Neuronal stem cell (in vitro differentiated cells): ENCODE results near the gene NTRK3. TPM values are rescaled to one million over a fixed set of nuclear protein-coding genes. Genes with fewer than 3 reads are reported as not detected.

Experiments used
- DNase-seq: peaks from one replicate; pipeline ENCODE4 v3.0.0-alpha.2; 2013; ENCODE audit warnings: low spot score
- H2AFZ ChIP-seq: one replicate; pipeline ENCODE4 v1.6.1; 2013; ENCODE audit warnings: mild to moderate bottlenecking, low read length, inconsistent platforms
- H2AK5ac ChIP-seq: 2 replicates; pipeline ENCODE4 v1.6.1; 2013; ENCODE audit warnings: low read depth, mild to moderate bottlenecking, inconsistent platforms, low read length, moderate library complexity, mixed read lengths
- H2BK120ac ChIP-seq: 2 replicates; pipeline ENCODE4 v1.6.1; 2013; ENCODE audit warnings: low read depth, mild to moderate bottlenecking, inconsistent platforms, low read length, moderate library complexity, mixed read lengths
- H2BK12ac ChIP-seq: one replicate; pipeline ENCODE4 v1.6.1; 2013; ENCODE audit warnings: low read length, inconsistent platforms
- H2BK15ac ChIP-seq: 2 replicates; pipeline ENCODE4 v1.6.1; 2013; ENCODE audit warnings: mild to moderate bottlenecking, low read length, inconsistent platforms, mixed read lengths
- H2BK5ac ChIP-seq: one replicate; pipeline ENCODE4 v1.6.1; 2013; ENCODE audit warnings: inconsistent platforms, mild to moderate bottlenecking, low read length, moderate library complexity
- H3K14ac ChIP-seq: one replicate; pipeline ENCODE4 v1.6.1; 2013; ENCODE audit warnings: low read length, inconsistent platforms
- H3K18ac ChIP-seq: 2 replicates; pipeline ENCODE4 v1.6.1; 2013; ENCODE audit warnings: low read length, inconsistent platforms
- H3K23ac ChIP-seq: 2 replicates; pipeline ENCODE4 v1.6.1; 2013; ENCODE audit warnings: low read depth, mild to moderate bottlenecking, mixed read lengths, low read length, inconsistent platforms; ENCODE audit not compliant: poor library complexity
- H3K27ac ChIP-seq: replicated peaks from 3 replicates; pipeline ENCODE4 v1.5.1; 2013; ENCODE audit warnings: low read length, inconsistent platforms
- H3K27me3 ChIP-seq, 3 experiments: 2 replicates each; pipeline ENCODE4 v1.6.1; 2013; ENCODE audit warnings: low read length in 3 of 3, mild to moderate bottlenecking in 2 of 3, inconsistent platforms in 1 of 3, low read depth in 1 of 3, mixed read lengths in 1 of 3, moderate library complexity in 1 of 3; ENCODE audit not compliant: control insufficient read depth in 3 of 3, insufficient read depth in 3 of 3
- H3K36me3 ChIP-seq, 2 donors: replicated peaks in 1 of 2; 2 replicates each; pipeline ENCODE4 v1.6.1; 2013; ENCODE audit warnings: low read length in 2 of 2; ENCODE audit not compliant: control insufficient read depth in 2 of 2, insufficient read depth in 2 of 2
- H3K4ac ChIP-seq: 2 replicates; pipeline ENCODE4 v1.6.1; 2013; ENCODE audit warnings: inconsistent platforms, mild to moderate bottlenecking, low read length, moderate library complexity
- H3K4me1 ChIP-seq, 2 donors: 1 replicate in 1 of 2; 2 replicates in 1 of 2; pipeline ENCODE4 v1.6.1; 2013; ENCODE audit warnings: low read length in 2 of 2, low read depth in 1 of 2; ENCODE audit not compliant: control insufficient read depth in 2 of 2, insufficient read depth in 1 of 2
- H3K4me2 ChIP-seq: one replicate; pipeline ENCODE4 v1.6.1; 2013; ENCODE audit warnings: mild to moderate bottlenecking, low read length, inconsistent platforms; ENCODE audit not compliant: insufficient read depth, poor library complexity, severe bottlenecking
- H3K4me3 ChIP-seq, 2 donors: 2 replicates each; pipeline ENCODE4 v1.5.1; 2013; ENCODE audit warnings: low read length in 2 of 2, mild to moderate bottlenecking in 2 of 2, inconsistent platforms in 1 of 2, moderate library complexity in 1 of 2
- H3K79me1 ChIP-seq: one replicate; pipeline ENCODE4 v1.6.1; 2013; ENCODE audit warnings: low read depth, mild to moderate bottlenecking, inconsistent platforms, low read length, moderate library complexity
- H3K9ac ChIP-seq: one replicate; pipeline ENCODE4 v1.6.1; 2013; ENCODE audit warnings: mild to moderate bottlenecking, low read depth, low read length, inconsistent platforms; ENCODE audit not compliant: poor library complexity
- H3K9me3 ChIP-seq, 2 donors: replicated peaks in 1 of 2; 2 replicates each; pipeline versions ENCODE3 to v1.6.1; 2013; ENCODE audit warnings: low read length in 2 of 2, mild to moderate bottlenecking in 2 of 2, inconsistent platforms in 1 of 2, low read depth in 1 of 2, mixed read lengths in 1 of 2, moderate library complexity in 1 of 2; ENCODE audit not compliant: control insufficient read depth in 2 of 2, insufficient read depth in 1 of 2
- H4K8ac ChIP-seq: one replicate; pipeline ENCODE4 v1.6.1; 2013; ENCODE audit warnings: low read depth, mild to moderate bottlenecking, inconsistent platforms, low read length, moderate library complexity
- H4K91ac ChIP-seq: one replicate; pipeline ENCODE4 v1.6.1; 2013; ENCODE audit warnings: low read length, low read depth, mild to moderate bottlenecking, inconsistent platforms; ENCODE audit not compliant: poor library complexity
- WGBS, 2 donors: extraction: QIAGEN DNeasy Blood & Tissue Kit; methylation state at CpG; one replicate each; pipeline ENCODE4 v1.1.7; 2013; ENCODE audit warnings: missing lambda C conversion rate in 2 of 2, mixed read lengths in 1 of 2; ENCODE audit not compliant: insufficient read length in 2 of 2, insufficient replicate concordance in 1 of 2; ENCODE audit errors: extremely low coverage in 2 of 2; 5-methylcytosine and 5-hydroxymethylcytosine counted together
- small RNA-seq: library from polyadenylated mRNA; stranded (forward); fragments of <200 nt; extraction: miRNeasy Mini kit (QIAGEN cat#:217004); gene quantifications from one replicate; pipeline ENCODE3, GENCODE V24; 2013; ENCODE audit not compliant: insufficient read depth

The NTRK3 gene

DNA sequence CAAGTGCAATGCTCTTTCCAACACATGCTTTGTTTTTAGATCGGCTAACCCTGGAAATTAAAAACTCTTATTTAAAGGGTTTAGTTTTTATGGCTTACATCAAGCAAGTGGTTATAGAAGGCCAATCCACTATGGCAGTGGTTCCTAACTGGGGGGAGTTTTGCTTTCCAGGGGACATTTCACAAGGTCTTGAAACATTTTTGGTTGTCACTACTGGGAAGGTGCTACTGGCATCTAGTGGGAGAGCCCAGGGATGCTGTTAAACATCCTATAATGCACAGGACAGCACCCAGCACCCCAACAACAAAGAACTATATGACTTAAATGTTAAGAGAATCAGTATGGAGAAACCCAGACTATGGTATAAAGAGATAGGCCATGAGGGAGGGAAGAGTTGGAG is 439.0 kb downstream of the NTRK3 start:
- no peak overlapping the region for H3K27ac ChIP-seq

DNA sequence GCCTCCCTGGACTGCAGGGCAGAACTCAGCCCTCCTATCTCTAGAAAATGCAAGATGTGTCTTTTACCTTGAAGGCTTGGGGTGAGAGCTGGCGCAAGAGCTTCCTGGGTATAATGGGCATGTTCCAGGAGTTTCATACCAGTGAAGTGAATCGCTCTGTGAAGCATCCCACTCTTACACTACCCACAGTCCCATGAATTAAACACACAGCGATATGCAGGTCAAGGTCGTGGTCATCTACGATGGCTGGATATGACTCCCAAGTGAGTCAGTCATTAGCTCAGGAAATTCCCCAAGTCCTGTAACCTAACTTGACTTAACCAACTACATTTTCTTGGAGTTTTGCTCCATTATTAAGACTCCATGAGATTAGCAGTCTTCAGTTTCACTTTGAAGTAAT is 439.7 kb downstream of the NTRK3 start:
- Histone ChIP-seq H3K4me3 (no peak overlapping the region), H3K27ac (no peak overlapping the region), H3K18ac (no peak overlapping the region), H3K4ac (no peak overlapping the region), H3K4me1 (no peaks in the 10 kb centered on the region), H2AK5ac (no peak overlapping the region), H2BK5ac (no peak overlapping the region), H3K9ac (no peak overlapping the region), H4K91ac (no peak overlapping the region), H2AFZ (no peak overlapping the region), H2BK12ac (no peak overlapping the region), H3K23ac (no peak overlapping the region), H3K27me3 (peaks cover 0 to 3% (median 0%) of the 10 kb centered on the region in 3 experiments), H3K14ac (no peak overlapping the region), H2BK15ac (no peak overlapping the region), H3K9me3 (no peaks in the 10 kb centered on the region), H3K4me2 (no peak overlapping the region), H4K8ac (no peak overlapping the region), H3K79me1 (no peaks in the 10 kb centered on the region), H2BK120ac (no peak overlapping the region), H3K36me3 (no peaks in the 10 kb centered on the region)
- WGBS, 2 donors = no CpG with 5 or more reads among the region's 5 CpGs
- no peak for DNase-seq

More for the DNA sequence above, 439.0 kb downstream of the NTRK3 start:
- Histone ChIP-seq H3K79me1 (no peaks in the 10 kb centered on the region), H3K4me2 (no peak overlapping the region), H2BK120ac (no peak overlapping the region), H3K36me3 (no peaks in the 10 kb centered on the region), H3K9ac (no peak overlapping the region), H3K14ac (no peak overlapping the region), H4K91ac (no peak overlapping the region), H3K4me3 (no peak overlapping the region), H3K18ac (no peak overlapping the region), H3K9me3 (no peaks in the 10 kb centered on the region), H2BK15ac (no peak overlapping the region), H2AFZ (no peak overlapping the region), H2BK5ac (no peak overlapping the region), H2BK12ac (no peak overlapping the region), H3K23ac (no peak overlapping the region), H3K4me1 (no peaks in the 10 kb centered on the region), H2AK5ac (no peak overlapping the region), H3K27me3 (peaks cover 0 to 3% (median 0%) of the 10 kb centered on the region in 3 experiments), H4K8ac (no peak overlapping the region), H3K4ac (no peak overlapping the region)
- DNase-seq = no peak
- no CpG with 5 or more reads among the region's 1 CpG for WGBS, 2 donors

DNA sequence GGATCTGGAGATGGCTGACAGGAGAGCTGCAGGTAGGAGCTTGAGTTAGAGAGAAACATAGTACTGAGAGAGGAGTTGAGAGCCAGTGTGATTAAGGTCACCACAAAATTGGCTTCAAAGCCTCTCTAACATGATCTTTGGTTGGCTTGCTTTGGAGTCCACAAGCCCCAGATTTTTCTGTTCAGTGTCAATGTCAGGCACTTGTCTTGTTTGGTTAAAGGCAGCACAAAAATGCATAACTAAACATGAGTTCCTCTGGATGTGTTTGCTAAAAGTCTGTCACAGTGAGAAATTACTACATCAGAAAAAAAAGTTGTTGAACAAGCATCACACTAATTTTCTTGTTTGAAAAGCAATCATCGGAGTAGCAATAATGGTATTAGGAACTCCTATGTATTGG is 440.5 kb downstream of the NTRK3 start:
- Histone ChIP-seq H3K23ac (no peak overlapping the region), H3K79me1 (no peaks in the 10 kb centered on the region), H3K27ac (no peak overlapping the region), H3K4ac (no peak overlapping the region), H3K4me3 (no peak overlapping the region), H3K4me2 (no peak overlapping the region), H3K27me3 (no peaks in the 10 kb centered on the region), H2BK120ac (no peak overlapping the region), H2BK5ac (no peak overlapping the region), H4K8ac (no peak overlapping the region), H3K18ac (no peak overlapping the region), H3K4me1 (no peaks in the 10 kb centered on the region), H3K14ac (no peak overlapping the region), H2AK5ac (no peak overlapping the region), H4K91ac (no peak overlapping the region), H3K9ac (no peak overlapping the region), H3K9me3 (no peaks in the 10 kb centered on the region), H2AFZ (no peak overlapping the region), H2BK15ac (no peak overlapping the region), H2BK12ac (no peak overlapping the region), H3K36me3 (no peaks in the 10 kb centered on the region)
- no CpG with 5 or more reads among the region's 1 CpG for WGBS, 2 donors
- DNase-seq = no peak

Small RNAs within 50 kb of the gene (small RNA-seq; reads per million reads assigned to genes)
- gene MED28P6 = not detected
